ENCODE measurements around the gene SCGB1A1.

GRCh38 chr11:62391642-62392425 is 27.0 kb upstream of the SCGB1A1 start:
- TF ChIP-seq CTCF (IDR thresholded peaks at IDR 0.05; ENCODE audit: low read depth, low read length, missing input control) = no peak
- TF ChIP-seq GABPA (IDR thresholded peaks at IDR 0.05 in 1 of 2, conservative IDR thresholded peaks at IDR 0.05 in 1 of 2) = no peak
- TF ChIP-seq YY1 (IDR thresholded peaks at IDR 0.05) = no peak

Data from liver (tissue), 3 donors.